ENCODE data around the gene NDUFB8. TPM values are rescaled to one million over a fixed set of nuclear protein-coding genes. Genes with fewer than 3 reads are reported as not detected.
"Not testable (repeated sequence)": the region's sequence is repeated elsewhere in the genome, so short reads cannot be mapped to it uniquely, and the experiment has no call there.

Gene NDUFB8
- total and polyA plus RNA-seq, 2 of the 4 experiments (the other 2 are of a cell fraction), result 99.1 to 265 TPM

DNA sequence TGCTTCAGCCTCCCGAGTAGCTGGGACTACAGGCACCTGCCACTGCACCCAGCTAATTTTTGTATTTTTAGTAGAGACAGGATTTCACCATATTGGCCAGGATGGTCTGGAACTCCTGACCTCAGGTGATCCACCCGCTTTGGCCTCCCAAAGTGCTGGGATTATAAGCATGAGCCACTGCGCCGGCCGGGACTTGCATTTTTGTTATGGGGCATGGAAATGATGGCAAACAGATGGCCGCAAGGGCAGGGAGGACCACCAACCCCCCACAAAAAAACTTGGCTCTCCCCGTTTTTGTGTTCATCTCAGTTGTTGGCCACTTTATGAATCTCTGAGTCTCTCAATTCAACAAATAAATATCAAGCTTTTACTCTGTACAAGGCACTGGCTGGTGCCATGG, 45.5 kb upstream of the NDUFB8 start:
- H3K4me2 ChIP-seq (ENCODE audit: low read depth, low read length); H3K4ac ChIP-seq (ENCODE audit: low read depth, low read length); H3K14ac ChIP-seq (replicated peaks; ENCODE audit: low read depth, low read length); ATAC-seq (ENCODE audit: low read depth); H3K4me1 ChIP-seq (ENCODE audit: control insufficient read depth, insufficient read depth, low read length); H4K20me1 ChIP-seq (ENCODE audit: insufficient read depth, low read length); H3K56ac ChIP-seq (ENCODE audit: extremely low read depth, insufficient read depth, low read length); H2AK9ac ChIP-seq (replicated peaks; ENCODE audit: low read depth, low read length, poor library complexity); H3K9me3 ChIP-seq (ENCODE audit: control insufficient read depth, insufficient read depth, low read length); CTCF ChIA-PET; POLR2A ChIA-PET (ENCODE audit: unreplicated experiment); H4K8ac ChIP-seq (ENCODE audit: low read depth in 2 of 2, low read length in 2 of 2); H2AFZ ChIP-seq (replicated peaks; ENCODE audit: low read length, poor library complexity); H4K5ac ChIP-seq (ENCODE audit: low read depth, low read length); intact Hi-C loops (cut with micrococcal nuclease); H3K9ac ChIP-seq (ENCODE audit: low read depth, low read length); H2BK5ac ChIP-seq (ENCODE audit: low read depth, low read length, poor library complexity, severe bottlenecking); H2AK5ac ChIP-seq (ENCODE audit: low read depth, low read length); H2BK20ac ChIP-seq (ENCODE audit: low read depth, low read length); H2BK120ac ChIP-seq (ENCODE audit: low read depth, low read length); H3K79me1 ChIP-seq (ENCODE audit: low read depth in 1 of 2, low read length in 2 of 2); H3K36me3 ChIP-seq (ENCODE audit: control insufficient read depth, insufficient read depth, low read length); H3K9me1 ChIP-seq (ENCODE audit: insufficient read depth, low read length); BruUV-seq (replicated peaks); H2BK15ac ChIP-seq (ENCODE audit: low read depth, low read length); in situ Hi-C loops (cut with MboI; ENCODE audit: low sequenced_read_pairs); H3K23ac ChIP-seq (ENCODE audit: low read depth, low read length); dilution Hi-C loops (cut with HindIII; ENCODE audit: low sequenced_read_pairs, unreplicated experiment); H4K91ac ChIP-seq (ENCODE audit: insufficient read depth, low read depth, low read length); H3K27ac ChIP-seq (ENCODE audit: insufficient read depth, low read length); H3K4me3 ChIP-seq (ENCODE audit: insufficient read depth, low read depth, low read length); DNase-seq; H3K18ac ChIP-seq (ENCODE audit: low read depth, low read length): not testable (repeated sequence)
- H3K27me3 ChIP-seq (ENCODE audit: control insufficient read depth, insufficient read depth, low read length), result peaks cover 48% of the 10 kb centered on the region
- WGBS, 2 experiments (ENCODE audit: extremely low coverage in 2 of 2, insufficient read length in 1 of 2), result no CpG with 5 or more reads among the region's 7 CpGs

Data from IMR-90 (cell line).